ENCODE results near the gene HYAL2. TPM values are rescaled to one million over a fixed set of nuclear protein-coding genes. Genes with fewer than 3 reads are reported as not detected.

Gene HYAL2
- total RNA-seq, 1 donor, result 27.0 TPM

- peak; percentile 95 for DNase-seq (ENCODE audit: low read depth)
- no peak for TF ChIP-seq CTCF (IDR thresholded peaks at IDR 0.05; ENCODE audit: insufficient read depth, low read length)
- peak within 1 kb of the TSS; percentile 88 for H3K4me3 ChIP-seq (ENCODE audit: low read depth, low read length)
Measured at GRCh38 chr3:50327943-50328691, 5.6 kb upstream of the HYAL2 start, which contains the start of gene TUSC2. Gene TUSC2, minus strand, starts transcription at chr3:50328223. Its CDS starts 124 bp downstream, at chr3:50328099.

- no peak for TF ChIP-seq CTCF (IDR thresholded peaks at IDR 0.05; ENCODE audit: insufficient read depth, low read length)
- peak overlapping the region; percentile 88 for H3K4me3 ChIP-seq (ENCODE audit: low read depth, low read length)
- no peak for DNase-seq (ENCODE audit: low read depth)
Measured at GRCh38 chr3:50327129-50327528, 4.6 kb upstream of the HYAL2 start.

- no peak for DNase-seq (ENCODE audit: low read depth)
- TF ChIP-seq CTCF (IDR thresholded peaks at IDR 0.05; ENCODE audit: insufficient read depth, low read length), result no peak
- H3K4me3 ChIP-seq (ENCODE audit: low read depth, low read length), result no peak overlapping the region
Measured at GRCh38 chr3:50326182-50326541, 3.6 kb upstream of the HYAL2 start.

GRCh38 chr3:50325497-50326181, 3.1 kb upstream of the HYAL2 start:
- no peak for TF ChIP-seq CTCF (IDR thresholded peaks at IDR 0.05; ENCODE audit: insufficient read depth, low read length)
- no peak overlapping the region for H3K4me3 ChIP-seq (ENCODE audit: low read depth, low read length)
- no peak for DNase-seq (ENCODE audit: low read depth)

DNA sequence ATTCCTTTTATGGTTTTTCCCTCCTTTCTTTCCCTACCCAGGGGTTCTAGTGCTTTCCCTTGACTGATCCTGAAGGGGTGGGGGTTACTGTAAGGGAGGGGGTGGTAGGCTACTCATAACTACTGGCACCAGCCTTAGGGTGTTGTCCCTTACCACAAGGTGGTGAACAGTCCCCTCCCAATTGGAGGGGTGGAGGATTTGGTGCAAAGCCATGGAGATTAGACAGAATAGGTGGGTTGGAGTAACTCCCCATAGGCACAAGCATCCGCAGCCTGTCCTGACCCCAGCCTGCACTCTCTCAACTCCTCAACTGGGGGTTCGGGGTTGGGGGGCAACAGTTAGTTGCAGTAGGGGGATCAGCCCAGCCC, 2.6 kb upstream of the HYAL2 start:
- no peak overlapping the region for H3K4me3 ChIP-seq (ENCODE audit: low read depth, low read length)
- no peak for DNase-seq (ENCODE audit: low read depth)
- TF ChIP-seq CTCF (IDR thresholded peaks at IDR 0.05; ENCODE audit: insufficient read depth, low read length), result no peak

DNA sequence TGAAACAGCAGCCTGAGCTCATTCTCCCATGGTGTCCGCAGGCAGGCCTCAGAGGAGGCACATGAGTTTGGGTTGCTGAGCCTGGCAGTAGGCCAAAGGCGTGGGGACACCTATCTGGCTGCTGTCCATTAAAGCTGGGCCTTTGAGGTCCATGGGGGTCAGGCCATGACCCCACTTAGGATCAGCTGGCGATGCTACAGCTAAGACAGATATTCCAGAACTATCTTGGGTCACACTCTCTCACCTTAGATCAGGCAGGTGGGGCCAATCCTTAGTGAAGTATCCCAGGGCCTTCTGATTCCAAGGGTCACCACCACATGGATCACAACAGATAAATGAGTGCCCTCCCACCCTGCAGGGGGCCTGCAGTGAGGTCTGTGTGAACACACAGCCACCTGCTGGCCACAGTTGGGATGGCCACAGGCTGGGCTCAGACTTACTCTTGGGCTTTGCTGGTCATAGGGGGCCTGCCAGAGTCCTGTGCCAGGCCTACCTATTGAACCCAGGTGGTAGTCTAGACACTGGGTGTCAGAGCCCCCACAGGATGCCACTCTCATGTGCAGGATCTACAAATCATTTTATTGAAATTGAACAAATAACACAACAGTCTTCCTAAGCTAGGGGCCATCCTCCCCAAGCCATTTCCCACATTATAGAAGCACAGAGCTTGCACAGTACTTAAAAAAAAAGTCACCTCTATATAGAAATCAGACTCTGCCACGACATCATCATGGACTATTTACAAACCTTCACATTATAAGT, 2.0 kb upstream of the HYAL2 start:
- DNase-seq (ENCODE audit: low read depth), result peak; percentile 64
- H3K4me3 ChIP-seq (ENCODE audit: low read depth, low read length), result no peak overlapping the region
- peak; percentile 87 for TF ChIP-seq CTCF (IDR thresholded peaks at IDR 0.05; ENCODE audit: insufficient read depth, low read length)
